ENCODE data around the gene CCDC34.

DNA sequence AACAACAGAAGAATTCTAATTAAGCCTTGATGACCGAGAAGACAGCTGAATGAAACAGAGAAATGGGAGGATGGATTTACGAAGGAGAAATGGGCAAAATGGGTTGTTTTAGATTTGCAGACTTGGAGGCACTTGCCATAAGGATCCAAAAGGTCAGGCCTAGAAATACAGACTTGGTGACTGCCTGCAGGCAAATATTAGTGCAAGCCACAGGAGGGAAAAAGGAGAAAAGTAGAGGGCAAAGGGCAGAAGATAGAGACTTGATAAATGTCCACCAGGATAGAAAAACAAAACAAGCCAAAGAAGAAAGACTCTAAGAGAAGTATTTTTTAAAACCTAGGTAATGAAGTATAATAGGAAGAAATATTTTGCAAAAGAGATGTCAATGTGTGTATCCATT lies 13.1 kb downstream of the CCDC34 start:
- TF ChIP-seq, protein P1, sequence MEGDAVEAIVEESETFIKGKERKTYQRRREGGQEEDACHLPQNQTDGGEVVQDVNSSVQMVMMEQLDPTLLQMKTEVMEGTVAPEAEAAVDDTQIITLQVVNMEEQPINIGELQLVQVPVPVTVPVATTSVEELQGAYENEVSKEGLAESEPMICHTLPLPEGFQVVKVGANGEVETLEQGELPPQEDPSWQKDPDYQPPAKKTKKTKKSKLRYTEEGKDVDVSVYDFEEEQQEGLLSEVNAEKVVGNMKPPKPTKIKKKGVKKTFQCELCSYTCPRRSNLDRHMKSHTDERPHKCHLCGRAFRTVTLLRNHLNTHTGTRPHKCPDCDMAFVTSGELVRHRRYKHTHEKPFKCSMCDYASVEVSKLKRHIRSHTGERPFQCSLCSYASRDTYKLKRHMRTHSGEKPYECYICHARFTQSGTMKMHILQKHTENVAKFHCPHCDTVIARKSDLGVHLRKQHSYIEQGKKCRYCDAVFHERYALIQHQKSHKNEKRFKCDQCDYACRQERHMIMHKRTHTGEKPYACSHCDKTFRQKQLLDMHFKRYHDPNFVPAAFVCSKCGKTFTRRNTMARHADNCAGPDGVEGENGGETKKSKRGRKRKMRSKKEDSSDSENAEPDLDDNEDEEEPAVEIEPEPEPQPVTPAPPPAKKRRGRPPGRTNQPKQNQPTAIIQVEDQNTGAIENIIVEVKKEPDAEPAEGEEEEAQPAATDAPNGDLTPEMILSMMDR (IDR thresholded peaks at IDR 0.05) = no peak
- TF ChIP-seq POLR2A (IDR thresholded peaks at IDR 0.05) = no peak

All from testis (tissue), 2 donors.